NCI-H1436 (cell line): ENCODE measurements around the gene FHL2.
"Not testable (repeated sequence)": the region's sequence is repeated elsewhere in the genome, so short reads cannot be mapped to it uniquely, and the experiment has no call there.

ENCODE experiments used
- DNase-seq: peaks from one replicate; lab custom pipeline; 2025; lab: John Stamatoyannopoulos, UW

FHL2 gene

DNA sequence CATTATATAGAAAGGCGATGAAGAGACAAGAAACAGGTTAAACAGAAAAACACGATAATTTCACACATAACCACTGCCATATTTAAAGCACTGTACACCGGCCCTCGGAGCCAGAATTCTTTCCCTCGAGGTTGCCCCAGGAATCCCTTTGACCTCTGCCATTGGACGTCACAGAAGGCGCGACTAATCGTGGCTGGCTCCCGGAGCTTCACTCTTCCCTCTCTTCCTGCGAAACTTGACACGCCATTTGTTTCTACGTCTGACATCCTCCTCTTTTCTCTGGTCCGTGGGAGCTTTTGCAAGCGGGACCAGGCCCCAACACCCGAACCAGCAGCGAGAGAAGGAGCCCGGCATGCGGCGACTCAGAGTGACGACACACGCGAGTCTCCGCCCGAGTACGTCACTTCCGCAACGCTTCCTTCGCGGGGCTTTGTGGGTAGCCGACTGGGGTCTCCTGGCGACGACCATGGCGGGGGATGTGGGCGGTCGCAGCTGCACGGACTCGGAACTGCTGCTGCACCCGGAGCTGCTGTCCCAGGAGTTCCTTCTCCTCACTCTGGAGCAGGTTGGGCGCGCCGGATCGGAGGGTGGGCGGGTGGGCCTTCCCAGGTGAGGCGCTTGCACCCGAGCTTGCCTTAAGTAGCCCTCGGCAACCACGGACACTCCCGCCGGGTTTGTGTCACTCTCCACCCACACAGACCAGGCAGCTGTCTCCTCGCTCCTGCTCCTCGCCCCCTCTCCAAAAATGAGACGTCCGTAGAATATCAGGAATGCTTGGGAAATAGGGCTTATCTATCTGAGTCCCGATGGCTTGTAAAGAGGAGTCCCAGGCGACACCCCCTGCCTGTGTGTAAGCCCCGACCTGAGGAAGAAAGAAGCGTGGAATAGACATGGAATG, 61.5 kb downstream of the FHL2 start, which contains the start of gene C2orf49:
Gene C2orf49, plus strand, starts transcription at position 419 of the 898 bp plus-strand sequence. Its CDS starts 48 bp downstream, at position 467.
- DNase-seq, result peak; percentile 88

DNA sequence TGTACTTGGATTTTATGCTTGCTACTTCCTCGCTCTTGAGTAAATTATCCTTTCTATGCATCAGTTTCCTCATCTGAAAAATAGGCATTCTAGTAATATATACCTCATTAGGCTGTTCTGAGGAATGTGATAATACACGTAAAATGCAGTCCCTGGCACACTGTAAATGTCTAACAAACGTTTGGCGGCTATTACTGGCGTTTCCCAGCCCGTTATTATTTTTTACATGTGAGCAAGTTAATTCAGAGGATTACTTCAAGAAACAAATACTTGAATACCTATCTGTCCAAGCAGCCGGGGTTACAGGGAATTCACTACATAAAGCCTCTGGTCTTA, 62.1 kb downstream of the FHL2 start:
- no peak for DNase-seq

DNA sequence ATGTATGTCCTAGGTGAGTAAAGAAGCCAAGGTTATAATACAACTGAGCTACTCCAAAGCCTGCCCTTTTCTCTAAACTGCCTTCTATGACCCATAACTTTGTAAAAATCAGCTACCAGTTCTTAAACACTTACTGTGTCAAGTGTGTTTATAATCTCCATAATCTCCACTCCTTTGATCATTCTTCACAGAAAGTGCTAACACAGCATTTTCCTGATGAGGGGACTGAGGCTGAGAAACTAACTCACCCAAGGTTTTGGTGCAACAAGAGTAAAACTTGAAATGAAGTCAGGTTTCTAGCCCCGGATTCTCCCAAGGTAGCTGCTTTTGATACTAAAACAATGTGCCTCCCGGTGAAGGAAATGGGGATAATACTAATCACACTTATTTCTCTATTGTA, 63.4 kb downstream of the FHL2 start:
- DNase-seq, result no peak

GRCh38 chr2:105334211-105334610, 64.6 kb downstream of the FHL2 start:
- DNase-seq, result no peak

- no peak for DNase-seq
Observed at GRCh38 chr2:105330681-105331375, 68.0 kb downstream of the FHL2 start.

DNA sequence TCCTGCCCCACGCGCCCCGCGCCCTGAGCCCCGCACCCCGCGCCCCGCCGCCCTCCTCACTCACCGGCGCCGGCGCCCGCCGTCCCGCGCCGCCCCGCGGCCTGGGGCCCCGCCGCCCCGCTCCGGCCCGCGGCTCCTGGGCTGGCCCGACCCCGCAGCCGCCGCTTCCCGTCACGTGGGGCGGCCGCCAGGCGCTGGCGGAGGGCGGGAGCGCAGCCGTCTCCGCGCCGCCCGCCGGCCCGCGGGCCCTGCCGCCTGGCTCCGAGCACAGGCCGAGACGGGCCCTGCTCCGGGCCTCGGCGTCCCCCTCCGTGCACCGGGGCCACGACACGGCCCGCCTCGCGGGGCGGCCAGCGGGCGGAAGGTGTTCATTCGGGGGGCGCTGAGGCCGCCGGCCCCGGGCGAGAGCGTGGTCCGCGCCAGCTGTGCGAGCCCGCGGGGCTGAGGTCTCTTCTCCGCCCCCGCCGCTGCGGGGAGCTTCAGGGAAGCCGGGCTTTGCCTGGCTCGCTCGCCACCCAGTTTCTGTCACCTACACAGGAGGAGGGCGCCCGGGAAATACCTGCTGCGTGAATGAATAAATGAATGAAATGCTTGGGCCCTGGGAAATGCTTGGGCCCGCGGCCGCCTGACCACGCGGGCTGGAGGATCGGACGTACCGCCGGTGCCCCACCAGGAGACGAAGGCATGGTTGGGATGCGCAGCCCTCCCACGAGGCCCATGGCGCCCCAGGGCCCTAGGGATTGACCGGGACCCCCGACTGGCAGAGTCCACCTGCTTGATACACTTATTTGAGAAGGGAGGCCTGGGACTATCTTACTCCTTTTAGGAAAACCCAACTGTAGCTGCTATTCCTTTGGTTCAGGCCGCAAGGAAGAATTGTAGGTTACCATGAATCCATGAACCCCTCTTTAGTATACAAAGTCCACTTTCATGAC, 69.0 kb downstream of the FHL2 start, which contains the start of gene TGFBRAP1:
Gene TGFBRAP1, minus strand, starts transcription at position 175 of the 935 bp plus-strand sequence. CDS start 21,434 bp downstream, outside the sequence.
- peak; percentile 35 for DNase-seq

GRCh38 chr2:105329197-105329554, 69.7 kb downstream of the FHL2 start:
- no peak for DNase-seq

DNA sequence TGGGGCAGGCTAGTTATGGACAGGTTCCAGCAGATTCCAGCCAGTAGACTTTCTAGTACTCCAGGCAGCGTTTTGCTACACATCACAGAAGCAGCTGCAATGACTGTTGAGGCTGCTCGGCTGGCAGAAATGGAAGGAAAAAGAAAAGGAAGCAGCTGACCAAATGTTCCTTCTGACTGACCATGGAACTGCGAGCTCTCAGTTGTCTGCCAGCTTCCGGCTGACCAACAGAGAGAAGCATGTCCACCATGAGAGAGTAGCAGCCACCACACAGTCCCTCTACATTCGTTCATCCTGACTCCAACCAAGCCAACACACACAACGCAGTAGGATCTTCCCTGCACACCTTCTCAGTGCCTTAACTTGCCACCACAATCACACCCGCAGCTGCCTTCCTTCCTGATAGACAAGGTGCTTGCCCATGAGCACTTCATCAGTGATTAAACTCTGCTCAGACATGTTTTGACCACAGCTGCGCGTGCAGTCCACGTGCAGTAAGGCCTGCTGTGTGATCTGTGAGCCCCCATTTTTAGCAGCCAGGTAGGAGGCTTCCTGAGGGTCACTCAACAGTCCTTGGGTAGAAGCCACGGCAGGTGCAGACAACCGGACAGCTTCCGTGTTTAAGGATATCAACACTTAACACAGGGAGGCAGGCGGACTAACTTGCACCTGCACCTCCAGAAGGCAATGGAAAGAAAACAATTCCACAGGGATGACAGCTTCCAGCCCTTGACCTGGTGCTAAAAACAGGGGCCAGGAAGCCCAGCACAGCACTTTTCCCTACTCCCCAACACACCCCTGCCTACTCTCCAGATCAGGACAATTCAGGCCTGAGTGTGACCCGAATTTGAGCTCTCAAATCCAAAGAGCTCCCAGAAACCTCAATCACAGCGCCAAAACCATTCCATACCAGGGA, 70.3 kb downstream of the FHL2 start:
- no peak for DNase-seq

DNA sequence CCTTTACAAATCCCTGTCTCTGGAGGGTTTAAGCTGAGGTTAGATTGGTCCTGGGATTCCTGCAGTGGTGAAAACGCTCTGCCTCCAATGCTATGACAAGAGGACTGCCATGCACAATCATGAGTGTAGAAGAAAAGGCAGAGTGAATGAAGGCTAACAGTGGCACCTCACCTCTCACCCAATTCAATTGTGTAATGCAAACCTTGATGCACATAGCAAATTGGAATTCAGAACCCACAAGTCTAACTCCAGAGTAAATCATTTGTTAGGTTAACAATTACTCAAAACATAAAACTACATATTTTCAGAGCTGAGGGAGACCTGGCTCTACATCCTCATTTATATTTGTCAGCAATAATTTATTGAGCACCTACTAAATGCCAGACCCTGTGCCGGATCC, 71.2 kb downstream of the FHL2 start:
- DNase-seq, result no peak

DNA sequence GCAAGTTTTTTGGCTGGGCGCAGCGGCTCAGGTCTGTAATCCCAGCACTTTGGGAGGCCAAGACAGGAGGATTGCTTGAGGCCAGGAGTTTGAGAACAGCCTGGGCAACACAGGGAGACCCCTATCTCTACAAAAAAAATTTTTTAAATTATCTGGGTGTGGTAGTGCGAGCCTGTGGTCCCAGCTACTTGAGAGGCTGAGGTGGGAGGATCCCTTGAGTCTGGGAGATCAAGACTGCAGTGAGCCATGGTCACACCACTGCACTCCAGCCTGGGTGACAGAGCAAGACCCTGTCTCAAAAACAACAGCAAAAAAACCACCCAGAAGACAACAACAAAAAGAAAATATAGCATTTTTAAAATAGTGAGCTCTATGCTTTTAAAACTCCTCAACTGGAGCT, 71.6 kb downstream of the FHL2 start:
- not testable (repeated sequence) for DNase-seq

- DNase-seq, result no peak
Observed at GRCh38 chr2:105325389-105325963, 73.4 kb downstream of the FHL2 start.

DNA sequence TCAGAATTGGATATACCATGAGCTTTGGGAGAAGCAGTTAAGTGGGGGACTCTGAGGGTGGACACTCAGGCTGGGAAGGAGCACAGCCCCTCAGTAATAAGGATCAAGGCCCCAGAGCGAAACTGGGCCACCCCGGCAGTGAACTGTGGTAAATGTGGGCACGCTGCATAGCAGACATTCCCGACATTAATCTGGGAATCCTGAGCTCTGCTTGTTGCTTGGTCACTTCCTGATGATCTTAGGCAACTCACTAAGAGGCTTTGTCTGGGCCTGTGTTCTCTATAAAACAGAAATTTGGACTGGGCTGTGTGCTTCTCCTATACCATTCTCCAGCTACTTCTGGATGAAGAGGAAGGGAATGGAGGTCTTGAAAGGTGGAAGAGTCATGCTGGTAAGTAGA, 74.1 kb downstream of the FHL2 start:
- no peak for DNase-seq

- DNase-seq, result no peak
Observed at GRCh38 chr2:105324101-105324500, 74.8 kb downstream of the FHL2 start.

DNA sequence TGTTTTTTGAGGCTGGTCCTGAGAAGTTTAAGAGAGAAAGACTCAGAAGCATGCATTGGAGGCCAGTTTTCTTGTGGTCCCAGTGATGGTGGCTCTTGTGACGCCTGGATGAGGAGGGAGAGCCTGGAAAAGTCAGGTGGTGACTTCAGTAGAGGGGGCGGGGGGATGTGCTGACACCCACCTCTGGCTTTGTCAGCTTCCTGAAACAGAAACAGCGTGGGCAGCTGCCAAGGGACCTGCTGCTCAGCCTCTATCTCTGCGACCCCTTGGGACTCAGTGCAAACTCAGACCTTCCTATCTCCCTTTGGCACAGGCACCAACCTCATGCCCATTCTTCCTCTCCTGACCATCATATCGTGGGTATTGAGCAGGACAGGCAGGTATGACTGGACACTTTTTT, 75.7 kb downstream of the FHL2 start:
- no peak for DNase-seq

GRCh38 chr2:105321875-105322646, 76.8 kb downstream of the FHL2 start:
- DNase-seq, result no peak

DNA sequence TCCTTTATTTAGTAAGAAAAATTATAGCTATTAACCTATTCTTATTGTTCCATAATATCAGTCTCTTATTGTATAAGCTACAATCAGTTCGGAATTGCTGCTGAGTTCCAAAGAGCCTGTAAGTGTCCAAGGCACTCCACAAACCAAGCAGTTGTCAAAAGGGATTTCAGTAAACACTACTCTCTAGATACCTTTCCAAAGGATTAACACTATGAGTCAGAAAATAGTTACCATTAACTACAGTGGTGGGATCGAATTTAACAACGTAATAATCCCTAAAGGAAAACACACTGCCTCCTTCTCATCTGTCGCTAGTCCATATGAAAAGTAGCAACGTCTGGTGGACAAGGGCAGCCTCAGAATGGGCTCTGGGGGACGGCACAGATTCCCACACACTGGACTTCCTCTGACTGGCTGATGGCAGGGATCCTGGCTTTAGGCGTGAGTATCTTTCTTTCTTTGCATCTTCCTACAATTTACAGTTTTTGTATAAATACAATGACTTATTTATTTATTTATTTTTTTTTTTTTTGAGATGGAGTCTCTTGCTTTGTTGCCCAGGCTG, 78.1 kb downstream of the FHL2 start:
- DNase-seq, result no peak

- no peak for DNase-seq
Observed at GRCh38 chr2:105317937-105318336, 80.9 kb downstream of the FHL2 start.

DNA sequence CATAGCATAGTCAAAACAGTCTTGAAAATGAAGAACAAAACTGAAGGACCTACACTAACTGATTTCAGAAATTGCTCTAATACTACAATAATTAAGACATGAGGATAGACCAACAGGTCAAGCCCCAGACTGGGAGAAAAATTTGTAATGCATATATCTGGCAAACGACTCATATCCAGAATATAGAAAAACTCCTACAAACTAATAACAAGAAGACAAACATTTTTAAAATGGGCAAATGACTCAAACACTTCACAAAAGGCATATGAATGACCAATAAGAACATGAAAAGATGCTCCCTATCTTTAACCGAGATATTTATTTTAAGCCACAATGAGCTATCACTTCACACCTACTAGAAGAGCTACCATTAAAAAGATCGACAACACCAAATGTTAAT, 83.5 kb downstream of the FHL2 start:
- DNase-seq, result no peak

- DNase-seq, result no peak
Observed at GRCh38 chr2:105313877-105314276, 85.0 kb downstream of the FHL2 start.
